A673 (cell line): Measurements from ENCODE around the gene PTCH1.

Source experiments
- EZH2 ChIP-seq: fragments of 200-600 bp; sonication (generic); IDR thresholded peaks from 2 replicates; pipeline ENCODE4 v1.6.1; 2017; ENCODE audit warnings: borderline replicate concordance, low read depth, mild to moderate bottlenecking, mixed read lengths, antibody characterized with exemption, low read length; ENCODE audit not compliant: poor library complexity, severe bottlenecking
- TF ChIP-seq, protein P1 (sequence below): fragments of 300-800, 200-600 bp; sonication (generic); conservative IDR thresholded peaks from 2 replicates; pipeline ENCODE4 v1.5.1; 2017; ENCODE audit warnings: low read depth, mild to moderate bottlenecking, antibody characterized with exemption, low read length, moderate library complexity, mixed read lengths

DNA sequence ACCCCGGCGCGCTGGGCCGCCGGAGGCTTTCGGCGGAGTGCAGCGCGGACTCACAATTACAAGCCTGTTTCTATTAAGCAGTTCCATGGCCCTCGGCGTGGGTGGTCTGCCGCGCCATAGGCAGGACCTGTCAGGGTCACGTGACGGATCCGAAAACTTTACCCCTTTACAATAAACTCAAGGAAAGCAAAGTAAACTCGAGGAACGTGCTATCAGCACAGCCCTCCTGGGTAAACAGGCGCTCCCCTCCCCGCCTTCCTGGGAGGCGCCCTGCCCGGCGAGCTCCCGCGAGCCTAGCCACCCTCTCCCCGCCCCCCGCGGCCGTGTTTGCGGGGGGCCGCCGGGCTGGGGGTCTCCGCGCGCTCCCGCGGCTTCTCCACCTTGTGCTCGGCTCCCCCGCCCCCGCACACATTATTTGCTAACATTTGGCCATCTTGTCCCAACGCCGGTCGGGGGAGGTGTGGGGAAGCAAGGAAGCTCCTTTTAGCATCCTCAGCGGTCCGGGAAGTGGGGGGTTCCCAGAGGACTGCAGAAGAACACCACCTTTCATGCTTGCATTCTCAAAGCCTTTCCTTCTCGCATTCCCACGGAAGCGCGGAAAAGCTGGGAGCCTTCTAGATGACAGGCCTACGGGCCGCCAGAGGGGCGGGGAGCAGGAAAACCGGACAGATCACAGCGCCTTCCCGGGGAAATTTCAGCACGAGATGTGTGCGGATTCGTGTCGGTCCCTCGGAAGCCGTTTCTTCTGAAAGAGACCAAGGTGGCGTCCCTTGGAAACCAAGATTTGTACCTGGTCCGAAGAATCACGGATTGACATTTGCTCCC is at the start of gene PTCH1:
- TF ChIP-seq, protein P1, sequence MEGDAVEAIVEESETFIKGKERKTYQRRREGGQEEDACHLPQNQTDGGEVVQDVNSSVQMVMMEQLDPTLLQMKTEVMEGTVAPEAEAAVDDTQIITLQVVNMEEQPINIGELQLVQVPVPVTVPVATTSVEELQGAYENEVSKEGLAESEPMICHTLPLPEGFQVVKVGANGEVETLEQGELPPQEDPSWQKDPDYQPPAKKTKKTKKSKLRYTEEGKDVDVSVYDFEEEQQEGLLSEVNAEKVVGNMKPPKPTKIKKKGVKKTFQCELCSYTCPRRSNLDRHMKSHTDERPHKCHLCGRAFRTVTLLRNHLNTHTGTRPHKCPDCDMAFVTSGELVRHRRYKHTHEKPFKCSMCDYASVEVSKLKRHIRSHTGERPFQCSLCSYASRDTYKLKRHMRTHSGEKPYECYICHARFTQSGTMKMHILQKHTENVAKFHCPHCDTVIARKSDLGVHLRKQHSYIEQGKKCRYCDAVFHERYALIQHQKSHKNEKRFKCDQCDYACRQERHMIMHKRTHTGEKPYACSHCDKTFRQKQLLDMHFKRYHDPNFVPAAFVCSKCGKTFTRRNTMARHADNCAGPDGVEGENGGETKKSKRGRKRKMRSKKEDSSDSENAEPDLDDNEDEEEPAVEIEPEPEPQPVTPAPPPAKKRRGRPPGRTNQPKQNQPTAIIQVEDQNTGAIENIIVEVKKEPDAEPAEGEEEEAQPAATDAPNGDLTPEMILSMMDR, result no peak
- TF ChIP-seq EZH2, result no peak
